GM12874 (cell line): ENCODE results near the gene ENTPD3.

Source experiments
- CTCF ChIP-seq: IDR thresholded peaks from 2 replicates; pipeline ENCODE4 v1.5.1; 2011; ENCODE audit warnings: low read depth, mild to moderate bottlenecking, control low read depth, low read length, moderate library complexity; ENCODE audit not compliant: insufficient read depth

Gene ENTPD3, protein sequence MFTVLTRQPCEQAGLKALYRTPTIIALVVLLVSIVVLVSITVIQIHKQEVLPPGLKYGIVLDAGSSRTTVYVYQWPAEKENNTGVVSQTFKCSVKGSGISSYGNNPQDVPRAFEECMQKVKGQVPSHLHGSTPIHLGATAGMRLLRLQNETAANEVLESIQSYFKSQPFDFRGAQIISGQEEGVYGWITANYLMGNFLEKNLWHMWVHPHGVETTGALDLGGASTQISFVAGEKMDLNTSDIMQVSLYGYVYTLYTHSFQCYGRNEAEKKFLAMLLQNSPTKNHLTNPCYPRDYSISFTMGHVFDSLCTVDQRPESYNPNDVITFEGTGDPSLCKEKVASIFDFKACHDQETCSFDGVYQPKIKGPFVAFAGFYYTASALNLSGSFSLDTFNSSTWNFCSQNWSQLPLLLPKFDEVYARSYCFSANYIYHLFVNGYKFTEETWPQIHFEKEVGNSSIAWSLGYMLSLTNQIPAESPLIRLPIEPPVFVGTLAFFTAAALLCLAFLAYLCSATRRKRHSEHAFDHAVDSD

DNA sequence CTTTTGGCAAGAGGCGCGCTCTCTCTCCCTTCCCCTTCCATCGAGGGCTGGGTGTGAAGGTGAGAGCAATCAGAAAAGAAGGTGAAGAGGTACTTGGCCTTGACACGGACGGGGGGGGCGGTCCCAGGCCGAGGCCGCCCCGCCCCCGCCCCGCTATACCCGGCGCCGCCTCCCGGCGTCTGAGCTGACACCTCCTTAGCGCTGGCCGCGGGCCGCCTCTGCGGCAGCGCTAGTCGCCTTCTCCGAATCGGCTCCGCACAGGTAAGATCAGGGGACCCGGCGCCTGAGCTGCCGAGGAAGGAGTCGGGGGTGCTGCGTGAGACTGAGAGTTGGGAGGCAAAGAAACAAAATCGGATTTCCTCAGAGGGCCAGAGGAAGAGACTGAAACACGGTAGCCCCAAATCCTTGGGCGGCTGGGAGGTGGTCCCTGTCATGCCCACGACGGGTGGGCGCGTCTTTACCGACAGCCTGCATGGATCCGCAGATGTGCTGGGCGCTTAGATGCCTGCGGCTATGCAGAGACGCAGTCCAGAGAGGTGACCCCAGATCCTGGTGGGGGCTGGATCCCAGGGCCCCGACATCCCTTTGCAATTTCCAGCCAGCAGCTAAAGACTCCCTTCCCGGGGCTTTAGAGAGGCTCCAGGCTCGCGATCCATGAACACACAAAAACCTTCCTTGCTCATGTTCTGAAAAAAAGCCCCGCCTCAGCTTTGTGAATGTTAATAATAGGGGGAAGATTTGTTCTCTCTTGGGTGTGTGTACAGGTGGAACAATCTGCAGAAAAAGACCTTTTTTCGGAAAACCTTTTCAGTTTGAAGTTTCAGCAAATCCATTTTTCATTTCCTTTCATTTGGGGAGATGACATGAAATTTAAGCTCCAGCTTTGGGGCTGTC, at the start of gene ENTPD3:
TSS of gene ENTPD3 (plus strand) at position 184 of the 894 bp plus-strand sequence. CDS start 874 bp downstream, outside the sequence.
- TF ChIP-seq CTCF: no peak

DNA sequence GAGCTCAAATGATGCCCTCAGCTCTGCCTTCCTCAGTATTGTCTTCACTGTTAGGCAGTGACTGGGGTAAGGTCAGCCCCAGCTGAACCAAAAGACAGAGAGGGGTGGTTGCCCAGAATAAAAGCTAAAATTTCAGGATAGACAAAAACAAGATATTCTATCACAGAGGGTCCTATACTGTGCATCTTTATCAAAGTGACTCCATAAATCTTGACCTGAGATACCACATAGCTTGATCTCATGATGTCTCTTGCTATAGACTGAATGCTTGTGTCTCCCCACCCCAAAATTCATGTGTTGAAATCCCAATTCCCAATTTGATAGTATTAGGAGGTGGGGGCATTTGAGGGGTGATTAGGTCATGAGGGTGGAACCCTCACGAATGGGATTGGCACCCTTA, 47.1 kb upstream of the ENTPD3 start:
- no peak for TF ChIP-seq CTCF

DNA sequence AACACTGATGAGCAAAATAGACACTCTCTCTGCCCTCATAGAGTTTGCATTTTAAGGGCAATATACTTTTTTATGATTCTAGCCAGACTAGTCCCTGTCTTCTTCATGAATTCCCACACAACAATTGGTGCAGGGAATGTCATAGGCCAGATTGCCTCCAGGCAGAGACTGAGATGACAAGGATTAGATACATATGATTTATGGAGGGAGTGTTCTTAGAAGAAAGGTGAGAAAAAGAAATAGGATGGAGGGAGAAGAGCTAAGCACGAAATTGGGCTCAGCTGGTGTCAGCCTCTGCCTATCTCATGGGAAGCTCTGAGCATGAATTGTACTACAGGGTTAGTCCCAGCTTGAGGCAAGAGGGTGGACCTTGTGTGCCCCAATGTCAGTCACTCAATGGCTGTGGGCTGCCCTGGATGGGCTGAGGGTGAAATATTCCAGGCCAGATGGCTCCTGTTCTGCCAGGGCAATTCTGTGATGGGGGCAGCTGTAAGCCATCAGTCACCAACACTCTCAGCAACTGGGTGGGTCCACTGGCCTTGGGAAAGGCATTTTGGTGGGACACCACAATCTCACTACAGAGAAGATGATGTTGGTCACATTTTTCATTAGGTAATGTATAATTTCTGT, 46.3 kb upstream of the ENTPD3 start:
- no peak for TF ChIP-seq CTCF

GRCh38 chr3:40341671-40342070, 45.3 kb upstream of the ENTPD3 start:
- no peak for TF ChIP-seq CTCF

- no peak for TF ChIP-seq CTCF
These were observed 36.5 kb upstream of the ENTPD3 start for GRCh38 chr3:40350529-40350928.

GRCh38 chr3:40355410-40355809, 31.6 kb upstream of the ENTPD3 start:
- TF ChIP-seq CTCF: no peak

- TF ChIP-seq CTCF: no peak
These were observed 28.5 kb upstream of the ENTPD3 start for GRCh38 chr3:40358454-40358853.
